ENCODE measurements around the gene ALDH1B1.

Gene ALDH1B1

GRCh38 chr9:38416461-38416860, 24.0 kb downstream of the ALDH1B1 start:
- no peak for DNase-seq (ENCODE audit: low read depth, low spot score)

- no peak for DNase-seq (ENCODE audit: low read depth, low spot score)
Observed at GRCh38 chr9:38417003-38417945, 24.8 kb downstream of the ALDH1B1 start.

- DNase-seq (ENCODE audit: low read depth, low spot score), result no peak
Observed at GRCh38 chr9:38418366-38418765, 25.9 kb downstream of the ALDH1B1 start.

- no peak for DNase-seq (ENCODE audit: low read depth, low spot score)
Observed at GRCh38 chr9:38419181-38419580, 26.7 kb downstream of the ALDH1B1 start.

- DNase-seq (ENCODE audit: low read depth, low spot score), result no peak
Observed at GRCh38 chr9:38421498-38422211, 29.2 kb downstream of the ALDH1B1 start.

- DNase-seq (ENCODE audit: low read depth, low spot score), result no peak
Observed at GRCh38 chr9:38422555-38423260, 30.2 kb downstream of the ALDH1B1 start.

GRCh38 chr9:38423273-38423972, 30.9 kb downstream of the ALDH1B1 start:
- no peak for DNase-seq (ENCODE audit: low read depth, low spot score)

- DNase-seq (ENCODE audit: low read depth, low spot score), result no peak
Observed at GRCh38 chr9:38423973-38424843, 31.7 kb downstream of the ALDH1B1 start, which contains the start of gene IGFBPL1. IGFBPL1 (minus strand) TSS chr9:38424454; CDS start chr9:38424424, 30 bp downstream.

GRCh38 chr9:38424918-38425317, 32.4 kb downstream of the ALDH1B1 start:
- DNase-seq (ENCODE audit: low read depth, low spot score), result no peak

GRCh38 chr9:38428062-38428461, 35.6 kb downstream of the ALDH1B1 start:
- no peak for DNase-seq (ENCODE audit: low read depth, low spot score)

- DNase-seq (ENCODE audit: low read depth, low spot score), result no peak
Observed at GRCh38 chr9:38431116-38431515, 38.6 kb downstream of the ALDH1B1 start.

- DNase-seq (ENCODE audit: low read depth, low spot score), result no peak
Observed at GRCh38 chr9:38432922-38433510, 40.5 kb downstream of the ALDH1B1 start.

- no peak for DNase-seq (ENCODE audit: low read depth, low spot score)
Observed at GRCh38 chr9:38434365-38434764, 41.9 kb downstream of the ALDH1B1 start.

- no peak for DNase-seq (ENCODE audit: low read depth, low spot score)
Observed at GRCh38 chr9:38434853-38435252, 42.4 kb downstream of the ALDH1B1 start.

- no peak for DNase-seq (ENCODE audit: low read depth, low spot score)
Observed at GRCh38 chr9:38435521-38435920, 43.0 kb downstream of the ALDH1B1 start.

- DNase-seq (ENCODE audit: low read depth, low spot score), result no peak
Observed at GRCh38 chr9:38436708-38437107, 44.2 kb downstream of the ALDH1B1 start.

GRCh38 chr9:38437193-38437823, 44.8 kb downstream of the ALDH1B1 start:
- DNase-seq (ENCODE audit: low read depth, low spot score), result no peak

- DNase-seq (ENCODE audit: low read depth, low spot score), result no peak
Observed at GRCh38 chr9:38439291-38439915, 46.9 kb downstream of the ALDH1B1 start.

- DNase-seq (ENCODE audit: low read depth, low spot score), result no peak
Observed at GRCh38 chr9:38439916-38440301, 47.4 kb downstream of the ALDH1B1 start.

All from iPS DF 19.7 (cell line).